ENCODE data around the gene ADNP.
"Not testable (repeated sequence)": the region's sequence is repeated elsewhere in the genome, so short reads cannot be mapped to it uniquely, and the experiment has no call there.

The ADNP gene

DNA sequence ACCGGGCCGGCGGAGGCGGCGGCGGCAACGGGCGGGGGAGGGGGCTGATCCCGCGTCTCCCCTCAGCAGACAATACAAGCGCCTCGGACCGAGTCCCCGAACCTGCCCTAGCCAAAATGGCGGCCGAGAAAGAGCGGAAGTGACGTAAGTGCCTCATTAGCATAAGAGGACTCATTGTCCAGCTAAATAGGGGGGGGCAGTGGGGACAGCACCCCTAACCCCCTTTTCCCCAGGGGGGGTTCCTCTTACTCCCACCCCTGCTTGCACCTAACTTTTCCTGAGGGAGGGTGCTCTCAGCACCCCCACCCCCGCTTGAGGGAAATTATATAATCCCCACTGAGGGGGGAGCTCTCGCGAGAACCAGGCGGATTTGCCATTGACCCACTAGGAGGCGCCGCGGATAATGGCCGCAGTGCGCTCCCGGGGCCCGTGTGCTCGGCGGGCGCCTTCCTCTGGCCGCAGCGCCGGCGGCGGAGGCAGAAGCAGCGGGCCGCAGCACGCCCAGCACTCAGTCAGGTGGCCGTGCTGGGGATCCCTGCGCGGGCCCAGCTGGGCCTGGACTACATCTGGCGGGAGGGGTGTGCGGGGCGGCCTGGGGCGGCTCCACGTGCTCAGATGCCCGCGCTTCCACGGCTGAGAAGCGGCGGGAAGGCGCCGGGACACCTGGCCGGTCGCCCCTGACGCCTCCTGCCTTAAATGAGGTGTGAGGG is at the start of gene ADNP:
Gene ADNP, minus strand, starts transcription at position 132 of the 710 bp plus-strand sequence. CDS start 27,441 bp downstream, outside the sequence.
- DNase-seq: no peak

DNA sequence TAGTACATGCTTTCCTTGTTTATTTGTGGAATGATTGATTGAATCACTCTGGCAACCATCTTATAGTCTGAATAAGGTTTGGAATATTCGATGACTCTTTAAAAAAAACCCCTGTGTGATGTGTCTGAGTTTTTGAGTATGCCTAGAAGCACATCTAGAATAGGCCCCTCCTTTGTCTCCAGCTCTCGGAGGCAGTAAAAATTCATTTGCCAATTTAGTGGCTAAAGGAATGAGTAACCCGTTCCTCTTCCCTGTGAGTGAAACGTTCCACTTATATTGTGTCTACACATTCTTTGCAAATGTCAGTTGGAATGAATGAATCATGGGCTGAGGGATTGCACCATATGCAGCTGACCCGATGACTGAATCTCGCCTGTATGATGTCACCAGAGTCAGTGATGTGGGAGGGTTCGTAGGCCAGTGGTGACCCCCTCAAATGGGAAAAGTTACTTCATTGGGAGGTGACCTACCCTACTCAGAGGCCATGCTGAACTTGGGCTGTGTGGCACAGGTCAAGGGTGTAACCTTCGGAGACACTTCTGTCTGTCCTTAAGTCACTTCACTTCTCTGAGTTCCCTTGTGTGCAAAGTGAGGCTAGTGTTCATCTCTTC is 48.9 kb upstream of the ADNP start:
- DNase-seq: no peak

DNA sequence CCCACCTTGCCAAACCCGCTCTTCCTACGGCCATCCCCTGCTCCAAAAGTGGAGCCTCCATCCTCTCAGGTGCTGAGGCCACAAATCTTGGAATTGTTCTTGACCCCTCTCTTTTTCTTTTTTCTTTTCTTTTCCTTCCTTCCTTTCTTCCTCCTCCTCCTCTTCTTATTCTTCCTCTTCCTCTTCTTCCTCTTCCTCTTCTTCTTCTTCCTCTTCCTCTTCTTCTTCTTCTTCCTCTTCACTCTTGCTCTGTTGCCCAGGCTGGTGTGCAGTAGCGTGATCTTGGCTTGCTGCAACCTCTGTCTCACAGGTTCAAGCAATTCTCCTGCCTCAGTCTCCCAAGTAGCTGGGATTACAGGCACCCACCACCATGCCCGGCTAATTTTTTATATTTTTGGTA is 47.3 kb upstream of the ADNP start:
- not testable (repeated sequence) for DNase-seq

DNA sequence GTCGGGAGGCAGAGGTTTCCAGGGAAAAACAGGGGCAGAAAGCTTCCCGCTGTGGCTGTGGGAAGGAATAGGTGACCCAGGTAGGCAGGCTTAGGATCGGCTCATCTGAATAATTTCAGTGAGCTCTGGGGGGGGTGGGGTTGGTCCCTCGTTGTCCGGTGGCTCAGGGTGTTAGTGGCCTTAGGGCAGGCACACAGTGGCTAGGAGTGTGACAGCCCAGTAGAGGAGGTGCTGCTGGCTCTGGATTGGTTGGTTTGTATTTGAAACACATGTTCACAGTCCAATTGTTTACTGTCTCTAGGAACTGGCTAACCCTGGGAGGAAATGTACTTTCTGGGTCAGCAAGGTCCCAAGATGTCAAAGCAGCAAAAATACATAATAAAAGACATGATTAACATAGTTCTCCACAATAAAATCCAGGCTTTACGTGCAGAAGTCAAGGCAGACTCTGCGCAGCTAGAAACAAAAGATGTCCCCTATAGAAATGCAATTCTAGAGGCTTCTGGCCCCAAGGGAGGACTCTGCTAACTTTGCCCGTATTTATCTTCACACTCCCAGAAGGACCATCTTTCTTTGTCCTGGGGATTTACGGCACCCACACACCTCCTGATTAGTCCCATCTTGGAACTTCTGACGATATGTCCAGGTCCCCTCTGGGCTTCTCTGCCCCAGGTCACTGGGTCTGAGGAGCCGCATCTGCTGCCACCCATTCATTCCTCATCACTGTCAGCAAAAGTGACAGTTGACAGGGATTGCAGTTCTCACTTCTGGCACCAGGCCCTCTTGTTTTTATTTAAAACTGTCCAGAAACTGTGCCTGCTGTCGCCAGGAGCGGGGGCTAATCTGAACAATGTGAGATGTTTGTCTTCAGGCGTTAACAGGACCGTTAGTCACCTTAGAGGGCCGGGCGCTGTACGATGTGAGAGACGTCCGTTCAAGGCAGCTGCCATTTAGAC is 46.1 kb upstream of the ADNP start:
- no peak for DNase-seq

DNA sequence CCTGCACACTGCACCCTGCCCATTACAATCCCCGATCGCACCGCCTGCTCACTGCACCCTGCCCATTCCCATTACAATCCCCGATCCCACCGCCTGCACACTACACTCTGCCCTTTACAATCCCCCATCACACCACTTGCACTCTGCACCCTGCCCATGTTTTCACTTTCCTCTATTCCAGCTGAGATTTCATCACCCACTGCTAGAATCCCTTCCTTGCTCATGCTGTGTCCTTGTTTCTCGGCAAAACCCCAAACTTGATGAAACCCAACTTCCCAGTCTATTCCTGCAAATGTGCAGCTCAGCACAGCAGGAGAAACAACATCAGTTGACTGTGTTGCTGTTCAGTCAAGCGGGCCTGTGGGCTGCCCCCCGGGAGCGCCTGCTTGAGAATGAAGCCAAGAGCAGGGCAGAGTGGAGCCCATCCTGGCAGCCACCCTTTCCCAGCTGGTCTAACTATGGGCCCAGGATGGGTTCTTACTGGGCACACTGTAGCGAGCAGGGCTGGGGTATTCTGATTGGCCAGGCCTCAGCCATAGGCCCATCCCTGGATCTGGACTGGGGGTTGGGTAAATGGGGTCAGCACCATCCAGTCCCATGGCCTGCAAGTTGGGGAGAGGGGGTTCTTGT is 44.6 kb upstream of the ADNP start:
- DNase-seq: no peak

DNA sequence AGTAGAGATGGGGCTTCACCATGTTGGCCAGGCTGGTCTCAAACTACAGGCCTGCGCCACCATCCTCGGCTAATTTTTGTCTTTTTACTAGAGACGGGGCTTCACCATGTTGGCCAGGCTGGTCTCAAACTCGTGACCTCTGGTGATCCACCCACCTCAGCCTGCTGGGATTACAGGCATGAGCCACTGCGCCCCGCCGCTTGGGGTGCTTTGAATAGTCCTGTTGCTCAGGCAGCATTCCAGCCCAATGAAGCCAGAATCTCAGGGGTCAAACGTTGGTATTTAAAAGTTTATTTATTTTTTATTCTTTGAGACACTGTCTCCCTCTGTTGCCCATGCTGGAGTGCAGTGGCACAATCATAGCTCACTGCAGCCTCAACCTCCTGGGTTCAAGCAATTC is 38.7 kb upstream of the ADNP start:
- no peak for DNase-seq

DNA sequence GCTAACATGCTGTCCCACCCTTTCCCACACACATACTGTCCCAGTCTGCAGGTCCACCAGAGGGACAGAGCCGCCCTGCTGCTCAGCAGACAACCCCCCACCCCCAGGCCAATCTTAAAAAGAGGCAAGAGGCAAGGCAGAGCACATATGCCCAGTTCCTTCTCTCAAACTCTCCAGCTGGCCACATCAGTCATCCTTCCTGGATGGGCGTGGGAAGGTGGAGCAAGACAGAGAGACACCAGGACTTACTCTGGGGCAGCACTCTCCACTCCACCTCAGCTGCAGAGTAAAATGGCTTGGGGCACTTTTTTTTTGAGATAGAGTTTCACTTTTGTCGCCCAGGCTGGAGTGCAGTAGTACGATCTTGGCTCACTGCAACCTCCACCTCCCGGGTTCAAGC is 38.2 kb upstream of the ADNP start:
- no peak for DNase-seq

DNA sequence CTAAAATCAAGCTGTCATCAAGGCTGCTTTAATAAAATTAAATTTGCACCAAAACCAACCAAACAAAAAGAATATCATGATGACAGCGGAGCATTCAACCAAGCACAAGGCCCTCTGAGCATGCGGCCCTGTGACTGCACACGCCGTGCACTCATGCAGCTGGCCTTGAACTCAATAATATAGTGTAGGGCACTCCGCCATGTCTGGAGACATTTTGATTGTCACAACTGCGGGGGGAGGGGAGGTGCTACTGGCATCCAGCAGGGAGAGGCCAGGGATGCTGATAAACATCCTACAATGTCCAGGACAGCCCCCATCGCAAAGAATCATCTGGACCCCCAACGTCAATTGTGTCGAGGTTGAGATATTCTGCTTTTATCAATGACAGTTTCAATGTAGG is 37.1 kb upstream of the ADNP start:
- DNase-seq: no peak

DNA sequence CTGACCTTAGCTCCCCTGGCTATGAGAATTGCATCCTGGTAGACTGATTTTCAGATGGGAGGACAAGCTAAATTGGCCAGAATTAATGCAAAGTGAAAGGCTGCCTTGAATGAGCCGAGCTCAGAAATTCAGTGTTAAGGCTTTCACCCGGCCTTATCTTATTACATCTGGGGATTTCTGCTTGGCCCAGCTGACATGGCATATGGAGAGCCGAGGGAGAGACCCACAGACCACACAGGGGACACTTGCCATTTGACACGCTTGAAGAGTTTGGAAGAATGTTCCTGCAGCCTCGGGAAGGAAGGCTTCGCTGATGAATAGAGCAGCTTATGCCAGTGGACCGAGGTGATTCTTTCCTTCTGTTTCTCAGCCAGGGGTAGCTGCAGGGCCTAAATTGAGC is 36.3 kb upstream of the ADNP start:
- DNase-seq: no peak

DNA sequence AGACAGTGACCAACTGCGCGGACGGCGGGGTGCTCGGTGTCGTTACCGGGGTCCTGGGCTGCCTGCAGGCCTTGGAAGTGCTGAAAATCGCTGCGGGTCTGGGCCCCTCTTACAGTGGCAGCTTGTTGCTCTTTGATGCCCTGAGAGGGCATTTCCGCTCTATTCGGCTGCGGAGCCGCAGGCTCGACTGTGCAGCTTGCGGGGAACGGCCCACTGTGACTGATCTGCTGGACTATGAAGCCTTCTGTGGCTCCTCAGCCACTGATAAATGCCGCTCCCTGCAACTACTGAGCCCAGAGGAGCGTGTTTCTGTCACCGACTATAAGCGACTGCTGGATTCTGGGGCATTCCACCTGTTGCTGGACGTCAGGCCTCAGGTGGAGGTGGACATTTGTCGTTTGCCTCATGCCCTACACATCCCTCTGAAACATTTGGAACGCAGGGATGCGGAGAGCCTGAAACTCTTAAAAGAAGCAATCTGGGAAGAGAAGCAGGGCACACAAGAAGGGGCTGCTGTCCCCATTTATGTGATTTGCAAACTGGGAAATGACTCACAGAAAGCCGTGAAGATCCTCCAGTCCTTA is 28.4 kb upstream of the ADNP start:
- no peak for DNase-seq

DNA sequence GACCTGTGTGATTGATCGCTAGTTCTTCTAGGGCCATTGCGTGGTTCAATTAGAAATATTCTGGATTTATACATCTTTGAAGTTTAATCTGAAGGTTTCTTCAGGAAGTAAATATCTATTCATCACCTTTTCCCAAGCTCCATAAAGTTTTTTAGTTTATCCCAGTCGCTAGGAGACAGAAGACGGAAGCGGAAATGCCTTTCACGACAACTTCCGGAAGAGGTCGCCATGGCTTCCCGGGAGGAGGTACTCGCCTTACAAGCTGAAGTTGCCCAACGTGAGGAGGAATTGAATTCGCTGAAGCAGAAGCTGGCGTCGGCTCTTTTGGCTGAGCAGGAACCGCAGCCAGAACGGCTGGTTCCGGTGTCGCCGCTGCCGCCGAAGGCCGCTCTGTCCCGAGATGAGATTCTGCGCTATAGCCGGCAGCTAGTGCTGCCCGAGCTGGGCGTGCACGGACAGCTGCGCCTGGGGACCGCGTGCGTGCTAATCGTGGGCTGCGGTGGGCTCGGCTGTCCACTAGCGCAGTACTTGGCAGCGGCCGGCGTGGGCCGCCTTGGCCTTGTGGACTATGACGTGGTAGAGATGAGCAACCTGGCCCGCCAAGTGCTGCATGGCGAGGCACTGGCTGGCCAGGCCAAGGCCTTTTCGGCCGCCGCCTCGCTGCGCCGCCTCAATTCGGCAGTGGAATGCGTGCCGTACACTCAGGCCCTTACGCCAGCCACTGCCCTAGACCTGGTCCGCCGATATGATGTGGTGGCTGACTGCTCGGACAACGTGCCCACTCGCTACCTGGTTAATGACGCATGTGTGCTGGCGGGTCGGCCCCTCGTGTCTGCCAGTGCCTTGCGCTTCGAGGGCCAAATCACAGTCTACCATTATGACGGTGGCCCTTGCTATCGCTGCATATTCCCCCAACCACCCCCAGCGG is 27.6 kb upstream of the ADNP start, which contains the start of gene MOCS3:
Gene MOCS3, plus strand, starts transcription at position 204 of the 928 bp plus-strand sequence. Its CDS starts 25 bp downstream, at position 229.
- no peak for DNase-seq

DNA sequence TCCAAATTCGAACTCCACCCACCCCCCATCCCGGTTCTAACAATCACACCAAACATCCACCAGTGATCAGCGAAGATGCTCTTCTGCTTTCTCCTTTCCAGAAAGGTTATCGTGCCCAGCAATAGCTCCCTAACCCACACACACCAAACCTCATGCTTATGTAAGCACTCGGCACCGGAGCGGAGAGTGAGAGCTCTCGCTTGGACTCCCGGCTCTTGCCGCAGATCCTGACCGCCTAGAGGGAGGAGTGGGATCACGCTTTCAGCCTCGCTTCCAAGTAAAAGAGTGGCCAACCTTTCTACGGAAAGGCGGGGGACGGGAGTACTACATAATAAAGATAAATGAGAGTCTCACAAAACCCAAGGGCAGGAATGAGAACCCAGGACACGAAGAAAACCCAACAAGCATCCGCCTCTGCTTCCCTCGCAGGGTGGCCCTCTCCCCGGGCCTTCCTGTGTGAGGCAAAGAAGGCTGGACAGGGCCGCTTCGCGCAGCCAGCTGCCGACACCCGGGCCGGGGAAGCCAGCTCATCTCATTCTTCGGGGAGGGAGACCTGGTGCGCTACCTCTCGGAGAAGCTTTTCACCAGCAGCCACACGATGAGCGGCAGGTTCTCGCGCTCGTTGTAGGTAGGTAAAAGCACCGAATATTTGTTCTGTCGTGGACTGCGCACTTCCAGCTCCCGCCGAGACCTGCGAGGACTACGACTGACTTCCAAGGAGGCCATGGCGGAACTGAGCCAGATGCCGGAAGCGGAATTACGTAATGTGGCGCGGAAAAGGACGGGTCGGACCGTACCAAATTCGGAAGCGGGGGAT is 26.8 kb upstream of the ADNP start, which contains the start of gene DPM1:
Gene DPM1, minus strand, starts transcription at position 735 of the 817 bp plus-strand sequence. Its CDS starts 9 bp downstream, at position 726.
- DNase-seq: no peak

DNA sequence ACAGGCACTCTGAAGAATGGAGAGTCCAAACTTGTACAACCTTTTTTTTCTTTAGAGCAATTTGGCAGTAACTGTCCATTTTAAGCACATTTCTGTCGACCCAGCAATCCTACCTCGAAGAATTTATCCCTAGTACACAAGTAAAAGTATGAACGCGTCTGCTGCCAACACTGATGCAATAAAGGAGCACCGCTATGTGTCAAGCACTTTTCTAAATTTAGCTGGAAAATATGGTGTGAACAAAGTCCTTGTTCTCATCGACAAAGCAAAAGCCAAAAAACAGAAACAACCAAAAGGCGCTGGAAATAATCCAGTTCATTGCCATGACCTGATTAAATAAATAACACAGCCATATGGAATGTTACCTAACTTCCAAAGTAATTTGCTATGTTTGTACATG is 26.0 kb upstream of the ADNP start:
- DNase-seq: no peak

DNA sequence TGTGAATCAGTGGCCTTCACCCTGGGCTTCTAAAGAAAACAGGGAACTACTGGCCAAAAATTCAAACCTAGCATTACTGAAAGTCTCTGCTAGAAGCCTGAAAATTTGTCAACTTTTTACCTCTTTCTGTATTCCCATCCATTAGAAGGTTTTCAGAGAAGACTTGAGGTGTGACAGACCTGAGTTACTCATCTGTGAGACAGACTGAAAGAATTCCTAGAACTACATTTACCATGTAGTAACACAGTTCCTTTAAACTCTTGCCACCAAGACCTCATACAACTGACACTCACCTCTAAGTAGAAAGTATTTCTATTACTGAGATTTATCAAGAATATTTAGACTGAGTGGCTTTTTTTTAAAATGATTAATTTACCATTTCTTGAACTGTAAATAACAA is 22.6 kb upstream of the ADNP start:
- no peak for DNase-seq

DNA sequence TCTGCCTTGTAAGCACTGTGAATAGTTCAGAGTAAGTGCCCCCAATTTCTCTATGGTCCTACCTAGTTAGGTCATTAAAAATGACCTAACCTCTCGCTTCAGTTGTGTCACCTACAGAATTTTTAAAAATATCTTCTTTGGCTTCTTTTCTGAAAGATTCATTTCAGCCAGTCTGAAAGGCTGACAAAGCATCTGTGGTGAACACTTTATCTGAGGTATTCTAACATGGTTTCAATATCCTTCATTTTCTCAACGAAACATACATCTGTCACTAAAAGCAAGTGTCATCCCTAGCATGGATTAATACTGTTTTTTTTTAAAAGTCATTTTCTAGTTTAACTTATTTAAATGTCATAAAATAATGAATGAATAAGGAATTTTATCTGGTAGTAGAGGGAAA is 22.0 kb upstream of the ADNP start:
- no peak for DNase-seq

DNA sequence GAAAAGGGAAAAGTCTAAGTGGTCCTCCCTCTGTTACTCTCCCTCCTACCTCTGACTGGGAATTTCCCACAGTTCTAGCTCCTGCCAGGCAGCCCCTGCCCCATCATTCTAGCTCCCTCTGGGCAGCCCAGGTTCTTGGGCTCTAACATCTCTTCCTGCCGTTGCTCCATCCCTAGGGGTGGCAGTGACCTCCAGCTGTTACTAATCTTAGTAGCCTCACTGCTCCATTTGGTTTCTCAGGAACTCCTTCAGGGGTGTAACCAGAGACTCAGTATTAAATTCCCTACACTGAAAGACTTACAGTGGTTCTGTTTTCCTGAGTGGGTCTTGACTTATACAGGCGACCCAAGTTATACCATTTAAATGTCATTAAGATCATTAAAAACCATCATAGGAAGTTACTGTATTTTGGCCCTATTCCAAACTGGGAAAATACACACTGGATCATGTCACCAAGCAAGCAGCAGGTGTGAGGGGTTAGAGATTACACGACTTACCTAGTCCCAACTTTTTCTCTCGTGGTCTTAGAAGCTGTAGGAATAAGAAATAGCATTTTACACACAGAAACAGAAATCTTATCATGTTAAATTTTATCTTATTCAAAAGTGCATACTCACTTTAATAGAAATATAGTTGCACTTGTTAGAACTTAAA is 17.0 kb upstream of the ADNP start:
- no peak for DNase-seq

DNA sequence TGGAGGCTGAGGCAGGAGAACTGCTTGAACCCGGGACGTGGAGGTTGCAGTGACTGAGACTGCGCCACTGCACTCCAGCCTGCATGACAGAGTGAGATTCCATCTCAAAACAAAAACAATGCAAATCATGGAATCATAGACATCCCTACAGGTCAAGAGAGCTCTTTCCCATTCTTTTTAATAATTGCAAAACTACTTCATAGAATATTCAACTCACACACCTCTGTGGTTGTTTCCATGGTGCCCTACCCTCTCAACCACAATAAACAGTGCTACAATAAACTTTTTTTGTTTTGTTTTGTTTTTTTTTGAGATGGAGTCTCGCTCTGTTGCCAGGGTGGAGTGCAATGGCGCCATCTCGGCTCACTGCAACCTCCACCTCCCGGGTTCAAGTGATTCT is 11.8 kb upstream of the ADNP start:
- no peak for DNase-seq

DNA sequence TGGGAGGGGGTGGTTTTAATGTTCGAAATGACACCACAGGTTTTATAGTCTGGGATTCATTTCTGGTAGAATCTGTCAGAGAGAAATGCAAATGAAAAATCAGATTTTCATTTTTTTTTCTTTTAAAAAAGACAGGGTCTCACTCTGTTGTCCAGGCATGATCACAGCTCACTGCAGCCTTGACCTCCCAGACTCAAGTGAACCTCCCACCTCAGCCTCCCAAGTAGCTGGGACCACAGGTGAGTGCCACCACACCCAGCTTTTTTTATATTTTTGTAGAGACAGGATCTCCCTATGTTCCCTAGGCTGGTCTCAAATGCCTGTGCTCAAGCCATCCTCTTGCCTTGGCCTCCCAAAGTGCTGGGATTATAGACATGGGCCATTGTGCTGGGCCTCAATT is 2.4 kb upstream of the ADNP start:
- DNase-seq: no peak

DNA sequence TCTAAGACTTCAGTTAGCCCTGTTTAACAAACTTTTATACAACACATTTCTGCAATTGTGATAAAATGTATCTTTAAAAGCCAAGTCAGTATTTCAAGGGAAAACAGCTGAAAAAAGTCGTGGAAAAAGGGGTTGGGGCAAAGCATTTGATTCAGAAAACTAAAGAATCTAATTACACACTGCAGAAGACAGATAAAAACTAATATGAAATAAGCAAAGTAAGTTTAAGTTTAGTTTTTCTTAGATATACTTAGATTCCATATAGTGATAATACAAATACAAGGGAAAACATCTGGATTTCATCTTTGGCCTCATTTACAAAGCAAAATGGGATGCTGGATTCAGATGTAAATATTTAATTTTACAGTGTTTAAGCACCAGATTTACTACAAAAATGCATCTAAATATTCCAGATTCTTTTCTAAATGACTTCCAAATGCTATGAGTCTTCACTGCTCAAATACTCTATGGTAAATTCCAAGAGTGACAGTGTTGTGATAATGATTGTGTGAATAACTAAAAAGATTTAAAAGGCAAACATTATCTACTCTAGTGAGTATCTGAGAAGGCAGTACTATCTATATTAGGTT is 1.5 kb upstream of the ADNP start:
- no peak for DNase-seq

Data from cortex of kidney (tissue), 1 donor.